H1 (cell line): ENCODE results near the gene CBARP. TPM values are rescaled to one million over a fixed set of nuclear protein-coding genes. Genes with fewer than 3 reads are reported as not detected.

ENCODE experiments used
- CTCF ChIA-PET: fragments of 300-600 bp; sonication (Branson Sonifier 250); formaldehyde crosslinking; loops from one replicate; lab custom pipeline; 2021; ENCODE audit not compliant: partially characterized antibody; lab: Charles Lee
- POLR2A ChIA-PET: fragments of 300-600 bp; sonication (Branson Sonifier 250); formaldehyde crosslinking; loops from one replicate; lab custom pipeline; 2021; ENCODE audit warnings: inconsistent platforms; ENCODE audit not compliant: partially characterized antibody; lab: Charles Lee
- DNase-seq, 2 experiments: peaks; one replicate each; pipeline versions ENCODE4 v3.0.0 to v3.0.0-alpha.2; 2010 to 2022; ENCODE audit warnings: low spot score in 2 of 2, low read depth in 1 of 2, mixed read lengths in 1 of 2
- FAIRE-seq: peaks from 2 replicates; lab custom pipeline; 2011; peaks lifted over from hg19 to GRCh38; lab: Jason Lieb, UNC
- H2AFZ ChIP-seq: 2 replicates; pipeline ENCODE4 v1.8.1; 2012; ENCODE audit warnings: low read length, inconsistent platforms
- H2AK5ac ChIP-seq: 2 replicates; pipeline ENCODE4 v1.6.1; 2013; ENCODE audit warnings: low read depth, low read length
- H2BK120ac ChIP-seq: replicated peaks from 2 replicates; pipeline ENCODE3; 2013; ENCODE audit warnings: low read depth, low read length, inconsistent platforms
- H2BK12ac ChIP-seq: 2 replicates; pipeline ENCODE4 v1.6.1; 2013; ENCODE audit warnings: low read depth, low read length
- H2BK15ac ChIP-seq: 2 replicates; pipeline ENCODE4 v1.6.1; 2013; ENCODE audit warnings: low read length
- H2BK20ac ChIP-seq: 2 replicates; pipeline ENCODE4 v1.6.1; 2013; ENCODE audit warnings: low read length
- H2BK5ac ChIP-seq: 2 replicates; pipeline ENCODE4 v1.6.1; 2013; ENCODE audit warnings: low read depth, low read length
- H3K14ac ChIP-seq: 2 replicates; pipeline ENCODE4 v1.6.1; 2013; ENCODE audit warnings: inconsistent platforms; ENCODE audit not compliant: insufficient read length
- H3K18ac ChIP-seq: 2 replicates; pipeline ENCODE4 v1.6.1; 2013; ENCODE audit warnings: low read length; ENCODE audit errors: extremely low read depth
- H3K23ac ChIP-seq: 2 replicates; pipeline ENCODE4 v1.6.1; 2013; ENCODE audit warnings: inconsistent platforms; ENCODE audit not compliant: insufficient read length
- H3K23me2 ChIP-seq: 2 replicates; pipeline ENCODE4 v1.6.1; 2013; ENCODE audit warnings: low read depth, low read length
- H3K27ac ChIP-seq: 2 replicates; pipeline ENCODE4 v1.6.1; 2011; ENCODE audit warnings: low read depth, low read length, inconsistent platforms
- H3K27me3 ChIP-seq, 4 experiments: replicated peaks in 1 of 4; 1 replicate in 1 of 4; 2 replicates in 3 of 4; pipeline versions ENCODE4 v1.6.1 to v1.8.1; 2011 to 2013; ENCODE audit warnings: low read length in 3 of 4, mild to moderate bottlenecking in 3 of 4, inconsistent platforms in 2 of 4, mixed read lengths in 2 of 4, moderate library complexity in 1 of 4; ENCODE audit not compliant: control insufficient read depth in 3 of 4, insufficient read depth in 3 of 4; ENCODE audit errors: extremely low read depth in 1 of 4
- H3K36me3 ChIP-seq, 4 experiments: 2 replicates each; pipeline versions ENCODE4 v1.6.1 to v1.8.1; 2011 to 2013; ENCODE audit warnings: mild to moderate bottlenecking in 4 of 4, low read length in 3 of 4, moderate library complexity in 2 of 4, control low read depth in 1 of 4, inconsistent platforms in 1 of 4; ENCODE audit not compliant: insufficient read depth in 4 of 4, control insufficient read depth in 2 of 4
- H3K4ac ChIP-seq: replicated peaks from 2 replicates; pipeline ENCODE3; 2013; ENCODE audit warnings: low read length, low read depth, mixed read lengths, inconsistent platforms; ENCODE audit not compliant: insufficient read length
- H3K4me1 ChIP-seq, 4 experiments: replicated peaks in 1 of 4; 1 replicate in 1 of 4; 2 replicates in 3 of 4; pipeline versions ENCODE4 v1.6.1 to v1.8.1; 2011 to 2013; ENCODE audit warnings: low read length in 3 of 4, inconsistent platforms in 2 of 4, mixed read lengths in 1 of 4; ENCODE audit not compliant: insufficient read depth in 4 of 4, control insufficient read depth in 3 of 4
- H3K4me2 ChIP-seq, 2 experiments: 2 replicates each; pipeline versions ENCODE4 v1.6.1 to v1.8.1; 2011 to 2013; ENCODE audit warnings: low read depth in 2 of 2, low read length in 2 of 2, control low read depth in 1 of 2, inconsistent platforms in 1 of 2, mild to moderate bottlenecking in 1 of 2; ENCODE audit not compliant: insufficient read depth in 1 of 2
- H3K4me3 ChIP-seq, 4 experiments: fragments of 200-600, 300-600 bp in 1 of 4; sonication (generic), shearing (Covaris generic), sonication (Bioruptor Twin) in 1 of 4; 2 replicates each; pipeline versions ENCODE4 v1.5.1 to v1.8.1; 2011 to 2016; ENCODE audit warnings: low read length in 4 of 4, low read depth in 3 of 4, control low read depth in 2 of 4, inconsistent platforms in 2 of 4, mild to moderate bottlenecking in 2 of 4, mixed read lengths in 1 of 4, moderate library complexity in 1 of 4; ENCODE audit not compliant: insufficient read depth in 2 of 4; ENCODE audit errors: extremely low read depth in 1 of 4
- H3K56ac ChIP-seq: replicated peaks from 2 replicates; pipeline ENCODE3; 2013; ENCODE audit warnings: low read depth, mild to moderate bottlenecking, mixed read lengths, low read length, inconsistent platforms; ENCODE audit not compliant: insufficient read length
- H3K79me1 ChIP-seq: 2 replicates; pipeline ENCODE4 v1.6.1; 2013; ENCODE audit warnings: low read depth, low read length, control low read depth
- H3K79me2 ChIP-seq, 2 experiments: 2 replicates each; pipeline versions ENCODE4 v1.6.1 to v1.8.1; 2012 to 2013; ENCODE audit warnings: low read length in 2 of 2, mild to moderate bottlenecking in 2 of 2, inconsistent platforms in 1 of 2; ENCODE audit not compliant: insufficient read depth in 2 of 2, control insufficient read depth in 1 of 2
- H3K9ac ChIP-seq, 4 experiments: replicated peaks in 1 of 4; 1 replicate in 1 of 4; 2 replicates in 3 of 4; pipeline versions ENCODE4 v1.6.1 to v1.8.1; 2011 to 2013; ENCODE audit warnings: low read depth in 3 of 4, low read length in 3 of 4, control low read depth in 2 of 4, mild to moderate bottlenecking in 2 of 4, moderate library complexity in 2 of 4, inconsistent platforms in 1 of 4; ENCODE audit errors: extremely low read depth in 1 of 4
- H3K9me3 ChIP-seq, 2 experiments: 2 replicates each; pipeline versions ENCODE4 v1.6.1 to v1.8.1; 2012 to 2013; ENCODE audit warnings: mild to moderate bottlenecking in 2 of 2, moderate library complexity in 2 of 2, control low read depth in 1 of 2, inconsistent platforms in 1 of 2, low read depth in 1 of 2, low read length in 1 of 2, mixed read lengths in 1 of 2; ENCODE audit not compliant: insufficient read depth in 2 of 2
- H4K20me1 ChIP-seq, 2 experiments: replicated peaks in 1 of 2; 2 replicates each; pipeline versions ENCODE3 to v1.8.1; 2011 to 2013; ENCODE audit warnings: inconsistent platforms in 2 of 2, low read length in 2 of 2, mild to moderate bottlenecking in 1 of 2; ENCODE audit not compliant: insufficient read depth in 2 of 2, control insufficient read depth in 1 of 2
- H4K5ac ChIP-seq: 2 replicates; pipeline ENCODE4 v1.6.1; 2013; ENCODE audit warnings: low read length, low read depth, mixed read lengths, inconsistent platforms; ENCODE audit not compliant: insufficient read length
- H4K8ac ChIP-seq: 2 replicates; pipeline ENCODE4 v1.8.0; 2013; ENCODE audit warnings: mild to moderate bottlenecking, moderate library complexity, low read length, inconsistent platforms; ENCODE audit not compliant: insufficient read depth; ENCODE audit errors: extremely low read depth
- H4K91ac ChIP-seq: replicated peaks from 2 replicates; pipeline ENCODE3; 2013; ENCODE audit warnings: low read length, mixed read lengths, inconsistent platforms; ENCODE audit not compliant: insufficient read length
- ASH2L ChIP-seq: fragments of 200-600, 300-600 bp; sonication (generic); IDR thresholded peaks from one replicate; pipeline ENCODE4 v1.7.1; 2017; ENCODE audit warnings: low read length
- BACH1 ChIP-seq: IDR thresholded peaks from 2 replicates; pipeline ENCODE4 v1.6.1; 2012; ENCODE audit warnings: low read length, improper control_type of control experiment
- CHD2 ChIP-seq: IDR thresholded peaks from 2 replicates; pipeline ENCODE4 v1.6.1; 2012; ENCODE audit warnings: low read length, improper control_type of control experiment
- EGR1 ChIP-seq: IDR thresholded peaks from 2 replicates; pipeline ENCODE4 v1.6.1; 2011; ENCODE audit warnings: low read depth, low read length, borderline replicate concordance
- MAX ChIP-seq: IDR thresholded peaks from 2 replicates; pipeline ENCODE4 v1.6.1; 2012; ENCODE audit warnings: inconsistent platforms
- POLR2A ChIP-seq, 2 experiments: IDR thresholded peaks; 1 replicate in 1 of 2; 2 replicates in 1 of 2; pipeline ENCODE4 v1.6.1; 2011; ENCODE audit warnings: low read depth in 2 of 2, low read length in 2 of 2, mild to moderate bottlenecking in 2 of 2; ENCODE audit errors: control extremely low read depth in 1 of 2
- SIX5 ChIP-seq: IDR thresholded peaks from 2 replicates; pipeline ENCODE4 v1.6.1; 2011; ENCODE audit warnings: mild to moderate bottlenecking, low read depth, low read length
- SP1 ChIP-seq: IDR thresholded peaks from 2 replicates; pipeline ENCODE4 v1.6.1; 2011; ENCODE audit warnings: low read depth, low read length
- TBP ChIP-seq: IDR thresholded peaks from 2 replicates; pipeline ENCODE4 v1.6.1; 2011; ENCODE audit warnings: low read depth, low read length, improper control_type of control experiment
- WGBS, 2 experiments: shearing (Covaris generic) in 1 of 2; methylation state at CpG; one replicate each; pipeline versions ENCODE4 v1.1.6 to v1.1.7; 2013 to 2015; ENCODE audit warnings: low lambda C conversion rate in 2 of 2, mixed read lengths in 2 of 2, inconsistent platforms in 1 of 2, low coverage in 1 of 2, missing lambda C conversion rate in 1 of 2; ENCODE audit not compliant: insufficient replicate concordance in 2 of 2, insufficient coverage in 1 of 2, insufficient read length in 1 of 2; ENCODE audit errors: extremely low coverage in 1 of 2, missing lambda C conversion rate in 1 of 2; 5-methylcytosine and 5-hydroxymethylcytosine counted together
- polyA plus RNA-seq, 7 experiments: library from polyadenylated mRNA; depleted of rRNA in 3 of 7; stranded (reverse) in 5 of 7; unstranded in 2 of 7; fragments of >200 nt in 5 of 7; fragments of 200-250 nt in 2 of 7; gene quantifications; 1 replicate in 5 of 7; 2 replicates in 1 of 7; 4 replicates in 1 of 7; pipeline versions ENCODE4 v1.2.1 to v1.2.3, GENCODE V29; 2011 to 2013; ENCODE audit warnings: missing spikeins in 2 of 7, mixed read lengths in 2 of 7
- total RNA-seq: library from RNA; stranded (reverse); fragmentation: NEBNext Ultra II Directional; extraction: Animal tissue kit (Norgen Biotek cat#: 25700); gene quantifications from 2 replicates; pipeline ENCODE4 v1.2.1, GENCODE V29; 2021
- TF ChIP-seq, protein P1 (sequence below): IDR thresholded peaks from 2 replicates; pipeline ENCODE4 v1.6.1; 2012; ENCODE audit warnings: low read length, inconsistent platforms
- TF ChIP-seq, protein P2 (sequence below): IDR thresholded peaks from 2 replicates; pipeline ENCODE4 v1.6.1; 2011; ENCODE audit warnings: low read depth, mild to moderate bottlenecking, low read length; ENCODE audit not compliant: insufficient read depth

CBARP gene
- total and polyA plus RNA-seq, 2 of the 8 experiments (the other 6 are each of a cell fraction or from before 2014, with no cell fraction given): 4.9 to 14.7 TPM

GRCh38 chr19:1269065-1269477 is 31.3 kb upstream of the CBARP start, which contains the start of gene CIRBP:
Gene CIRBP, plus strand, starts transcription at chr19:1269332. Its CDS starts 1,602 bp downstream, at chr19:1270934.
- H3K36me3 ChIP-seq: peaks cover 33 to 36% (median 34%) of the 10 kb centered on the region in 4 experiments
- peaks cover 4 to 54% (median 37%) of the 10 kb centered on the region in 4 experiments for H3K4me1 ChIP-seq
- H3K79me2 ChIP-seq: peaks cover 5 to 32% of the 10 kb centered on the region in 2 experiments
- peak within 1 kb of the TSS; percentile 99 for H4K8ac ChIP-seq
- H3K27ac ChIP-seq: peak within 1 kb of the TSS; percentile 98
- peak within 1 kb of the TSS; percentile 84; the same call in 1 of the 2 replicates for H2BK12ac ChIP-seq
- peak within 1 kb of the TSS; percentile 74 to 95 (median 90) for H3K4me3 ChIP-seq
- peak within 1 kb of the TSS; percentile 72 for H2BK5ac ChIP-seq
- H3K4ac ChIP-seq: peak within 1 kb of the TSS; percentile 75
- no peak for FAIRE-seq
- H3K23me2 ChIP-seq: peaks cover 22% of the 10 kb centered on the region; the same call in 1 of the 2 replicates
- peak within 1 kb of the TSS; percentile 69 for H3K56ac ChIP-seq
- WGBS, 2 experiments: 0% methylated on average over 43 of the region's 50 CpGs; no CpG with 5 or more reads in 1 of the 2 experiments
- H3K18ac ChIP-seq: peak within 1 kb of the TSS; percentile 90
- no peaks in the 10 kb centered on the region for H3K9me3 ChIP-seq
- no peak within 1 kb of the TSS for H2AFZ ChIP-seq
- no peak within 1 kb of the TSS for H2BK120ac ChIP-seq
- CTCF ChIA-PET: interaction anchor here (1.0 to 15.9 kb wide), 3 partner anchors 11 to 137 kb away, joined by 3 to 212 read pairs (median 4); partner anchors contain the start of gene ATP5F1D
- H3K27me3 ChIP-seq: peaks cover 0 to 10% (median 5%) of the 10 kb centered on the region in 4 experiments; a peak in 4 of 7 replicates
- no peak within 1 kb of the TSS for H2BK20ac ChIP-seq
- H4K5ac ChIP-seq: peak within 1 kb of the TSS; percentile 98
- H2AK5ac ChIP-seq: peak within 1 kb of the TSS; percentile 68; the same call in 1 of the 2 replicates
- peak within 1 kb of the TSS; percentile 91 to 100 (median 97) for H3K9ac ChIP-seq
- no peak within 1 kb of the TSS for H3K23ac ChIP-seq
- POLR2A ChIA-PET: interaction anchor here (0.6 to 19.4 kb wide), 106 partner anchors 7 to 766 kb away, joined by 3 to 456 read pairs (median 5); partner anchors contain the start of genes ABCA7, ARHGAP45, ATP5F1D and BSG
- H3K4me2 ChIP-seq: peak within 1 kb of the TSS; percentile 83 to 99
- H3K14ac ChIP-seq: no peak within 1 kb of the TSS
- H3K79me1 ChIP-seq: peaks cover 17% of the 10 kb centered on the region
- H2BK15ac ChIP-seq: peak within 1 kb of the TSS; percentile 88; the same call in 1 of the 2 replicates
- H4K91ac ChIP-seq: peak within 1 kb of the TSS; percentile 96
- peak; percentile 94 to 97 for DNase-seq
- peaks cover 7 to 24% of the 10 kb centered on the region in 2 experiments for H4K20me1 ChIP-seq
- no peak for TF ChIP-seq ASH2L
- peak; percentile 84 for TF ChIP-seq SP1
- TF ChIP-seq EGR1: 0 out of 2 replicates have a peak, but pooled peaks have one; percentile 39
- no peak for TF ChIP-seq SIX5
- TF ChIP-seq MAX: no peak
- peak; percentile 97 for TF ChIP-seq TBP
- TF ChIP-seq, protein P1, sequence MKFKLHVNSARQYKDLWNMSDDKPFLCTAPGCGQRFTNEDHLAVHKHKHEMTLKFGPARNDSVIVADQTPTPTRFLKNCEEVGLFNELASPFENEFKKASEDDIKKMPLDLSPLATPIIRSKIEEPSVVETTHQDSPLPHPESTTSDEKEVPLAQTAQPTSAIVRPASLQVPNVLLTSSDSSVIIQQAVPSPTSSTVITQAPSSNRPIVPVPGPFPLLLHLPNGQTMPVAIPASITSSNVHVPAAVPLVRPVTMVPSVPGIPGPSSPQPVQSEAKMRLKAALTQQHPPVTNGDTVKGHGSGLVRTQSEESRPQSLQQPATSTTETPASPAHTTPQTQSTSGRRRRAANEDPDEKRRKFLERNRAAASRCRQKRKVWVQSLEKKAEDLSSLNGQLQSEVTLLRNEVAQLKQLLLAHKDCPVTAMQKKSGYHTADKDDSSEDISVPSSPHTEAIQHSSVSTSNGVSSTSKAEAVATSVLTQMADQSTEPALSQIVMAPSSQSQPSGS: no peak
- TF ChIP-seq, protein P2, sequence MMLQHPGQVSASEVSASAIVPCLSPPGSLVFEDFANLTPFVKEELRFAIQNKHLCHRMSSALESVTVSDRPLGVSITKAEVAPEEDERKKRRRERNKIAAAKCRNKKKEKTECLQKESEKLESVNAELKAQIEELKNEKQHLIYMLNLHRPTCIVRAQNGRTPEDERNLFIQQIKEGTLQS: no peak
- TF ChIP-seq POLR2A (IDR thresholded peaks at IDR 0.05; ENCODE audit: control extremely low read depth in 1 of 2, low read depth in 2 of 2, low read length in 2 of 2): peak; percentile 100
- peak; percentile 45; the same call in 1 of the 2 replicates for TF ChIP-seq CHD2
- TF ChIP-seq BACH1: peak; percentile 67; the same call in 1 of the 2 replicates
